Putamen (tissue), 1 donor: ENCODE results near the gene SLC26A4.

ENCODE experiments used
- DNase-seq: peaks from one replicate; pipeline ENCODE4 v3.0.0-alpha.2; 2016; ENCODE audit warnings: low spot score

The SLC26A4 gene

DNA sequence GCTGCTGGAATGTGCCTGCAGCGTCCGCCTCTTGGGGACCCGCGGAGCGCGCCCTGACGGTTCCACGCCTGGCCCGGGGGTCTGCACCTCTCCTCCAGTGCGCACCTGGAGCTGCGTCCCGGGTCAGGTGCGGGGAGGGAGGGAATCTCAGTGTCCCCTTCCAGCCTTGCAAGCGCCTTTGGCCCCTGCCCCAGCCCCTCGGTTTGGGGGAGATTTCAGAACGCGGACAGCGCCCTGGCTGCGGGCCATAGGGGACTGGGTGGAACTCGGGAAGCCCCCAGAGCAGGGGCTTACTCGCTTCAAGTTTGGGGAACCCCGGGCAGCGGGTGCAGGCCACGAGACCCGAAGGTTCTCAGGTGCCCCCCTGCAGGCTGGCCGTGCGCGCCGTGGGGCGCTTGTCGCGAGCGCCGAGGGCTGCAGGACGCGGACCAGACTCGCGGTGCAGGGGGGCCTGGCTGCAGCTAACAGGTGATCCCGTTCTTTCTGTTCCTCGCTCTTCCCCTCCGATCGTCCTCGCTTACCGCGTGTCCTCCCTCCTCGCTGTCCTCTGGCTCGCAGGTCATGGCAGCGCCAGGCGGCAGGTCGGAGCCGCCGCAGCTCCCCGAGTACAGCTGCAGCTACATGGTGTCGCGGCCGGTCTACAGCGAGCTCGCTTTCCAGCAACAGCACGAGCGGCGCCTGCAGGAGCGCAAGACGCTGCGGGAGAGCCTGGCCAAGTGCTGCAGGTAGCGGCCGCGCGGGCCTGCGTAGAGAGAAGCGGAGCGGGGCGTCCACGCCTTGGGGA lies 645 bp downstream of the SLC26A4 start:
- DNase-seq = no peak

DNA sequence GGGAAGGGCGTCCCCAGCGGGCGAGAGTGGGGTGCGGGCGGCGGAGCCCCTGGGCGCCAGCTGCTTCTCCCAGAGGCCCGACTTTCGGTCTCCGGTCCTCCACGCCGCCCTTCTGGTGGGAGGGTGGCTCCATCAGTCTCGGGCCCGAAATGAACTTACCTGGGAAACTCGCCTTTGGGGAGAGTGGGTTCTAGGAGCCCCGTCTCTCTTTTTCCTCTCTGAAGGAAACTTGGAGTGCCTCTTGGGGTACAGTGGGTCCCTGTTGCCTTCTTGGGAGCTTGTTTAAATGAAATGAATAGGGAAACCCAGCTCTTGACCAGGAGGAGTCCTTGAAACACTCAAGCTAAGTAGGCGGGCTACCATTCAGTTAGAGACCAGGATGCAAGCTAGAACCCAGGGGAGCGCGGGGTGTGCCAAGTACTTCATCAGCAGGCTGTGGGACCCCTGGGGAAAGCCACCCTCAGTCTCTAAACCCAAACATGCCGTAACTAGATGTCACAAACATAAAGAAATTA lies 1.3 kb downstream of the SLC26A4 start:
- no peak for DNase-seq

- DNase-seq = no peak
These were observed 2.6 kb downstream of the SLC26A4 start for GRCh38 chr7:107663196-107663595.

DNA sequence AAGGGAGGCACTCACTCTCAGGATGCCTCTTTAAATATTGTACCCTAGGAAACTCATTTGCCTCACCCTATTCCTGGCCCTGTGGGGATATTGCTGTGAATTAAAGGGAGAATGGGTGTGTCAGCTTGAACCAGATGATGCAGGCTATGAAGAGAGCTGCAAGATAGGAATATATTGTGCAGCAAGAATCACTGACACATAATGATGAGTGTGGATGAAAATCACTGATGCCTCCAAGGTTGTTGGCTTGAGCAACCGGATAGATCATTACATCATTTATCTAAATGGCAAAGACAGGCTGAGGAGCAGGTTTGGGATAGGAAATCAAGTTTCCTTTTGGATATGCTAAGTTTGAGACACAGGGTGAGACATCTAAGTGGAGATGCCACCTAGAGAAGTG lies 6.2 kb downstream of the SLC26A4 start:
- DNase-seq = no peak

GRCh38 chr7:107667341-107667740 lies 6.7 kb downstream of the SLC26A4 start:
- no peak for DNase-seq

- no peak for DNase-seq
These were observed 7.7 kb downstream of the SLC26A4 start for GRCh38 chr7:107668296-107668695.

GRCh38 chr7:107672183-107672582 lies 11.6 kb downstream of the SLC26A4 start:
- DNase-seq = no peak

GRCh38 chr7:107676249-107676648 lies 15.6 kb downstream of the SLC26A4 start:
- no peak for DNase-seq

DNA sequence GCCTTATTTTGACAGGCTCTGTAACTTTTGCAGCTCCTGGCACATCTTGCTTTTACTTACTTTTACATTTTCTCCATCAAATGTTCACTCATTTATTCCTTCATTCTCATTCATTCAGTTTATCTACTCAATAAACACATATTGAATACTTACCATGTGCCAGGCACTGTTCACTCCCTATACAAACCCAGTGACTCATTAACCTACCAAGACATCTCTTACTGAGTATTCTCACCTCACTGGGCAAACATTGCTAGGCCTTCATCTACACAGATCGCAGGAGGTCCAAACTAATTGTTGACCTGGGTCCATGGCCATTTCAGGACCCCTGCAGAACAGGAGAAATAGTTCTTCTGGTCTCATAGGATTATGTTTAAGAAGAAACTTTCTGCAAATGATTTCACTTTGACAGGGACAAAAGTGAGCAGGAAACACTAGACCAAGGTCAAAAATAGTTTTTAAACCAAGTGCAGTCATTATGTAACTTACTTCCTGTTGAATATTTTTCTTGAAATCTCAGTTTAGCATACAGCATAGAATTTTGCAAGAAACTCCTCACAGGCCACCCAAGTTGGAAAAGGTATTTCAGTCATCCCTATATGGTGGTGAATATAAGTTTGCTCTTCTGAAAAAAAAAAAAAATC lies 17.6 kb downstream of the SLC26A4 start:
- no peak for DNase-seq

- DNase-seq = no peak
These were observed 19.9 kb downstream of the SLC26A4 start for GRCh38 chr7:107680478-107680877.

DNA sequence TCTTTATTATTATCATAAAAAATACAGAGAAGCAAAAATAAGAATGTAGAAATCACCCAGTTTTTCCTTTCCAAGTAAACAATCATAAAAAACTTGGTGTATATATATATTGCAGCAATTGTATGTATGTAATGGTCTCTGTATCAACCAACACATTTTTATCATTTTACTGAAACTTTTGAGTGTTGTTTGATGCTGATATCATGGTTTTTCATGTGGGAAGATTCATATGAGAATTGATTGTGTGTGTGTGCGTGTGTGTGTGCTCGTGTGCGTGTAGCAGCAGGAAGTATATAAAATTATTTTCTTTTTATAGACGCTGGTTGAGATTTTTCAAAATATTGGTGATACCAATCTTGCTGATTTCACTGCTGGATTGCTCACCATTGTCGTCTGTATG lies 22.3 kb downstream of the SLC26A4 start:
- no peak for DNase-seq

- DNase-seq = no peak
These were observed 23.7 kb downstream of the SLC26A4 start for GRCh38 chr7:107684287-107684686.

GRCh38 chr7:107684947-107685463 lies 24.4 kb downstream of the SLC26A4 start:
- DNase-seq = no peak

GRCh38 chr7:107686816-107687387 lies 26.3 kb downstream of the SLC26A4 start:
- DNase-seq = no peak

- DNase-seq = no peak
These were observed 27.0 kb downstream of the SLC26A4 start for GRCh38 chr7:107687656-107688055.

DNA sequence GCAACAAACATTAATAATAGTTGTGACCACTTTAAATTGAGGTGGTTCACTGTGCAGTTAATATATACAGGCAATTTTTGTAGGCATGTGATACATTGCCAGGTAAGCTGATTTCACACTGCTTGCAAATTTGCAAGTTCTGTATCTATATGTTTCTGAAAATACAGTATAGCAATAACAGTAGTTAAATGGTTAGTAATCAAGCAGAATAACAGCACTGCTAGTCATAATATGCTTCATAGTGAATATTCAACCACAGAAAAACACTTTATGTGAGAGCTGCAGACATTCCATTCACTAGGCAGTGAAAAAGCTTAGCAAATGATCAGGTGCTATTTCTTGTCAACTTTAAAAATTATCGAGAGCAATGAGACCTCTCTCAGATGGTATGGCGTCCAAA lies 28.9 kb downstream of the SLC26A4 start:
- DNase-seq = no peak

DNA sequence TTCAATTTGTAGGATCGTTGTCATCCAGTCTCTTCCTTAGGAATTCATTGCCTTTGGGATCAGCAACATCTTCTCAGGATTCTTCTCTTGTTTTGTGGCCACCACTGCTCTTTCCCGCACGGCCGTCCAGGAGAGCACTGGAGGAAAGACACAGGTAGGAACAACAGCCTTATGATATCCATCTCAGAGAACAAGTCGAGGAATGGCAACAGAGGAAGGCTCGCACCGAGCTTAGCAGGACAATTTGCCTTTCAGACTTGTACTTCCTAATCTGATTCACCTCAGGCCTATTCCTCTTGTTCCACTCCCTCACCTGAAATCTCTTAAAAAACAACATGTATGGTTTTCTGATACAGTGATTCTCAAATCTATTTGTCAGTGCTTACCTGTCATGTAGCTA lies 29.5 kb downstream of the SLC26A4 start:
- no peak for DNase-seq

GRCh38 chr7:107690611-107691010 lies 30.0 kb downstream of the SLC26A4 start:
- DNase-seq = no peak

DNA sequence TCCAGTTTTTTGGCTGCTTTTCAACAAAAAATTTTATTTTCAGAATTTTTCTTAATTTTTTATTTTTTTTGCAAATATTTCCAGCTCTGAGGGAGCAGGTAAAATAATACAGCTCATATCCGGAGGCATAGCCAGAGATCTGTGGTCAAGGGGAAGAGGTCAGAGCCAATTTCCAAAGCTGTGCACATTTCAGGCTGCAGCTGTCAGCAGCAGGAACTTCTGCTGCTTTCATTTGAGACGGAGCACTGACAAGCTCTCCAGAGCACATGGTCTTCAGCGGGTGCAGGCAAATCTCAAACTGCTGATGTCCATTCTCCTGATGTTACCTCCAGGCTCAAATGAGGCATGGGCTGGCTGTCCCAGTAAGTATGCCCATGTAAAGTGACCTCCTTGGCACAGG lies 31.1 kb downstream of the SLC26A4 start:
- no peak for DNase-seq

DNA sequence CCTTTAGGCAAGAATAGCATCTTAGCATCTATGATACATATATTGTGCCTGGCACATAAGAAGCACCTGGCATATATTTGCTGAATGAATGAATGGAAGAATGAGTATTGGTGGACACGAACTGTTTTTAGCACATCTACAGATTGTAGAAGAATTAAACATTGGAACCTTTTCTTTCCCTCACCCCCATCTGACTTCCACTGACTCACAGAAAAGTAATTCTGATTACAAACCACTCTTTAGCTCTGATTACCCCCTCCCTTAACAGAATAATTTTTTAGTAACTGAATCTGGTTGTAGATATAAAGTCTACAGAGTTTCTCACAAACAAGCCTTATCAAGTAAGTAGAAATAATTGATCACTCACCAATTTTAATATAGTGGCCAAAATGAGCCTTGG lies 31.9 kb downstream of the SLC26A4 start:
- DNase-seq = no peak

DNA sequence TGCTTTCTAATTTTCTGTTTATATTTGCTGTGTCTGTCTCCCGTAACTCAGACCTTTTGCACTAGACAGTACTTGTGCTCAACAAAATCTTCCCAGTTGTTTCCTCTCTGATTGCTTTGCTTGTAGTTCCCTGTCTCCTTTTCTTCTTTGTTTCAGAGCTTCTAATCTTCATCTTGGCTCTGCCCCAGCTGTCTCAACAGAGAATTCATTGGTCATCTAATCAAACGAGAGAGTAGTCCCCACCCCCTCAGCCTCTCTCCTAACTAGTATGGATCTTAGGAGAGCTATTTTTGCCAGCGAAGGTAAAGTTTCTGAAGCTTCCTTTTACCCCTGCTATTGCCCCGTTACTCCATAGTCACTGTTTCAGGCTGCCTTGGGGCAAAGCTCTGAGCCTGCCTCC lies 32.8 kb downstream of the SLC26A4 start:
- no peak for DNase-seq

- DNase-seq = no peak
These were observed 33.8 kb downstream of the SLC26A4 start for GRCh38 chr7:107694386-107694785.

GRCh38 chr7:107696330-107696946 lies 35.8 kb downstream of the SLC26A4 start:
- DNase-seq = no peak
